Caco-2 (cell line): Measurements from ENCODE around the gene STK32B. TPM values are rescaled to one million over a fixed set of nuclear protein-coding genes. Genes with fewer than 3 reads are reported as not detected.

ENCODE experiments used
- BruUV-seq: library from RNA; stranded (reverse); fragments of 400-500 nt; replicated peaks from 2 replicates; lab custom pipeline; 2021; lab: Mats Ljungman, UMichigan
- CTCF ChIA-PET: fragments of 300-600 bp; sonication (Branson Sonifier 250); formaldehyde crosslinking; loops from one replicate; lab custom pipeline; 2022; ENCODE audit warnings: antibody characterized with exemption; lab: Charles Lee
- POLR2A ChIA-PET: fragments of 300-600 bp; sonication (Branson Sonifier 250); formaldehyde crosslinking; loops from one replicate; lab custom pipeline; 2022; ENCODE audit warnings: antibody characterized with exemption; lab: Charles Lee
- DNase-seq, 2 experiments: peaks; one replicate each; pipeline versions ENCODE4 v3.0.0 to v3.0.0-alpha.2; 2020 to 2022
- H3K27me3 ChIP-seq: replicated peaks from 2 replicates; pipeline ENCODE4 v1.6.0; 2011; ENCODE audit warnings: low read length; ENCODE audit not compliant: control insufficient read depth, insufficient read depth
- H3K36me3 ChIP-seq: 2 replicates; pipeline ENCODE4 v1.5.1; 2011; ENCODE audit warnings: low read length; ENCODE audit not compliant: control insufficient read depth, insufficient read depth
- H3K4me1 ChIP-seq: fragments of 250-450 bp; sonication (Bioruptor Pico); 2 replicates; pipeline ENCODE4 v1.5.1; 2020; ENCODE audit warnings: mild to moderate bottlenecking
- H3K4me3 ChIP-seq: 2 replicates; pipeline ENCODE4 v1.5.1; 2011; ENCODE audit warnings: low read depth, mild to moderate bottlenecking, control low read depth, low read length
- H3K9me3 ChIP-seq: fragments of 250-450 bp; sonication (Bioruptor Pico); 2 replicates; pipeline ENCODE4 v1.5.1; 2020; ENCODE audit warnings: mild to moderate bottlenecking, moderate library complexity
- H3K27ac Mint-ChIP-seq: one replicate; pipeline ENCODE4 v1.8.0; 2022; ENCODE audit warnings: mixed read lengths; ENCODE audit not compliant: unreplicated experiment
- H3K27me3 Mint-ChIP-seq: one replicate; pipeline ENCODE4 v1.8.0; 2022; ENCODE audit warnings: mixed read lengths; ENCODE audit not compliant: insufficient read depth, unreplicated experiment
- H3K36me3 Mint-ChIP-seq: one replicate; pipeline ENCODE4 v1.8.0; 2022; ENCODE audit warnings: mild to moderate bottlenecking, mixed read lengths; ENCODE audit not compliant: insufficient read depth, unreplicated experiment
- H3K4me1 Mint-ChIP-seq: one replicate; pipeline ENCODE4 v1.8.0; 2022; ENCODE audit warnings: low read depth, mixed read lengths; ENCODE audit not compliant: unreplicated experiment
- H3K4me3 Mint-ChIP-seq: one replicate; pipeline ENCODE4 v1.8.0; 2022; ENCODE audit warnings: mild to moderate bottlenecking, moderate library complexity, mixed read lengths; ENCODE audit not compliant: unreplicated experiment
- H3K9me3 Mint-ChIP-seq: one replicate; pipeline ENCODE4 v1.8.0; 2022; ENCODE audit warnings: mixed read lengths; ENCODE audit not compliant: unreplicated experiment
- CTCF ChIP-seq, 2 experiments: fragments of 200-600 bp in 1 of 2; IDR thresholded peaks; 1 replicate in 1 of 2; 2 replicates in 1 of 2; pipeline versions ENCODE4 v1.5.1 to v1.8.0; 2011 to 2022; ENCODE audit warnings: antibody characterized with exemption in 1 of 2, control low read depth in 1 of 2, inconsistent platforms in 1 of 2, low read depth in 1 of 2, low read length in 1 of 2, mild to moderate bottlenecking in 1 of 2, moderate library complexity in 1 of 2; ENCODE audit not compliant: insufficient read depth in 1 of 2, severe bottlenecking in 1 of 2, unreplicated experiment in 1 of 2
- intact Hi-C: fragments of 100-400 bp; cut with micrococcal nuclease; formaldehyde crosslinking; loops from one replicate; pipeline ENCODE4 v1.10.0; 2022; ENCODE audit not compliant: unreplicated experiment
- total RNA-seq: library from RNA; stranded (reverse); gene quantifications from 2 replicates; pipeline ENCODE4 v1.2.3, GENCODE V29; 2022

STK32B gene
- total RNA-seq, 1 experiment from 2014 or later, result 11.2 TPM

GRCh38 chr4:5532100-5532499, 480.8 kb downstream of the STK32B start:
- Mint-ChIP-seq H3K9me3 (peaks cover 33% of the 10 kb centered on the region), H3K27ac (no peak overlapping the region), H3K4me1 (no peaks in the 10 kb centered on the region), H3K36me3 (no peaks in the 10 kb centered on the region), H3K4me3 (no peak overlapping the region), H3K27me3 (no peaks in the 10 kb centered on the region)
- intact Hi-C loops, result no loop called here
- Histone ChIP-seq H3K36me3 (no peaks in the 10 kb centered on the region), H3K4me1 (no peaks in the 10 kb centered on the region), H3K4me3 (no peak overlapping the region), H3K27me3 (no peaks in the 10 kb centered on the region), H3K9me3 (no peaks in the 10 kb centered on the region)
- no peak for DNase-seq
- no peak for TF ChIP-seq CTCF (IDR thresholded peaks at IDR 0.05; ENCODE audit: insufficient read depth in 1 of 2, low read depth in 1 of 2, low read length in 1 of 2, severe bottlenecking in 1 of 2, unreplicated experiment in 1 of 2)
- ChIA-PET POLR2A (no interaction called here), CTCF (no interaction called here)
- no TSS peak for BruUV-seq

- intact Hi-C loops, result no loop called here
- CTCF ChIA-PET, result no interaction called here
- Mint-ChIP-seq H3K4me1 (no peaks in the 10 kb centered on the region), H3K27ac (no peak overlapping the region), H3K9me3 (peaks cover 9% of the 10 kb centered on the region), H3K36me3 (no peaks in the 10 kb centered on the region), H3K4me3 (no peak overlapping the region), H3K27me3 (peaks cover 10% of the 10 kb centered on the region)
- POLR2A ChIA-PET, result no interaction called here
- Histone ChIP-seq H3K4me3 (no peak overlapping the region), H3K9me3 (no peaks in the 10 kb centered on the region), H3K36me3 (no peaks in the 10 kb centered on the region), H3K27me3 (no peaks in the 10 kb centered on the region), H3K4me1 (no peaks in the 10 kb centered on the region)
- no TSS peak for BruUV-seq
- no peak for DNase-seq
- TF ChIP-seq CTCF (IDR thresholded peaks at IDR 0.05; ENCODE audit: insufficient read depth in 1 of 2, low read depth in 1 of 2, low read length in 1 of 2, severe bottlenecking in 1 of 2, unreplicated experiment in 1 of 2), result no peak
Measured at GRCh38 chr4:5539584-5539983, 488.3 kb downstream of the STK32B start.

- Histone ChIP-seq H3K4me3 (no peak overlapping the region), H3K9me3 (no peaks in the 10 kb centered on the region), H3K4me1 (no peaks in the 10 kb centered on the region), H3K27me3 (no peaks in the 10 kb centered on the region), H3K36me3 (no peaks in the 10 kb centered on the region)
- Mint-ChIP-seq H3K27ac (no peak overlapping the region), H3K4me3 (no peak overlapping the region), H3K27me3 (peaks cover 10% of the 10 kb centered on the region), H3K9me3 (peaks cover 9% of the 10 kb centered on the region), H3K36me3 (no peaks in the 10 kb centered on the region), H3K4me1 (no peaks in the 10 kb centered on the region)
- intact Hi-C loops, result no loop called here
- no peak for TF ChIP-seq CTCF (IDR thresholded peaks at IDR 0.05; ENCODE audit: insufficient read depth in 1 of 2, low read depth in 1 of 2, low read length in 1 of 2, severe bottlenecking in 1 of 2, unreplicated experiment in 1 of 2)
- CTCF ChIA-PET, result no interaction called here
- no peak for DNase-seq
- POLR2A ChIA-PET, result no interaction called here
- BruUV-seq, result no TSS peak
Measured at GRCh38 chr4:5541169-5541568, 489.9 kb downstream of the STK32B start.
